HuH-7 (cell line): Measurements from ENCODE around the gene CDKN2B-AS1.

ENCODE experiments used
- DNase-seq: peaks from one replicate; pipeline ENCODE4 v3.0.0; 2011; ENCODE audit warnings: low spot score

CDKN2B-AS1 gene

GRCh38 chr9:22118810-22119521 is 124.4 kb downstream of the CDKN2B-AS1 start:
- no peak for DNase-seq

GRCh38 chr9:22119522-22120158 is 125.0 kb downstream of the CDKN2B-AS1 start:
- no peak for DNase-seq

GRCh38 chr9:22120159-22120549 is 125.6 kb downstream of the CDKN2B-AS1 start:
- no peak for DNase-seq

GRCh38 chr9:22120595-22120994 is 126.0 kb downstream of the CDKN2B-AS1 start:
- DNase-seq: no peak

GRCh38 chr9:22124263-22125011 is 129.8 kb downstream of the CDKN2B-AS1 start:
- DNase-seq: peak; percentile 52

- DNase-seq: no peak
These were observed 134.5 kb downstream of the CDKN2B-AS1 start for GRCh38 chr9:22129133-22129532.

GRCh38 chr9:22129633-22130032 is 135.0 kb downstream of the CDKN2B-AS1 start:
- DNase-seq: no peak

- no peak for DNase-seq
These were observed 137.2 kb downstream of the CDKN2B-AS1 start for GRCh38 chr9:22131817-22132216.

GRCh38 chr9:22134390-22134789 is 139.8 kb downstream of the CDKN2B-AS1 start:
- DNase-seq: no peak

- DNase-seq: no peak
These were observed 142.0 kb downstream of the CDKN2B-AS1 start for GRCh38 chr9:22136461-22137096.

- DNase-seq: no peak
These were observed 144.5 kb downstream of the CDKN2B-AS1 start for GRCh38 chr9:22138956-22139660.

- peak; percentile 50 for DNase-seq
These were observed 147.3 kb downstream of the CDKN2B-AS1 start for GRCh38 chr9:22141908-22142307.

GRCh38 chr9:22142671-22143070 is 148.1 kb downstream of the CDKN2B-AS1 start:
- no peak for DNase-seq

GRCh38 chr9:22143799-22144625 is 149.4 kb downstream of the CDKN2B-AS1 start:
- DNase-seq: no peak

- no peak for DNase-seq
These were observed 152.0 kb downstream of the CDKN2B-AS1 start for GRCh38 chr9:22146604-22147003.

GRCh38 chr9:22147813-22148527 is 153.4 kb downstream of the CDKN2B-AS1 start:
- DNase-seq: no peak

- no peak for DNase-seq
These were observed 153.9 kb downstream of the CDKN2B-AS1 start for GRCh38 chr9:22148528-22148875.

- no peak for DNase-seq
These were observed 154.5 kb downstream of the CDKN2B-AS1 start for GRCh38 chr9:22148876-22149637.

- DNase-seq: no peak
These were observed 159.5 kb downstream of the CDKN2B-AS1 start for GRCh38 chr9:22154064-22154463.

- DNase-seq: no peak
These were observed 162.0 kb downstream of the CDKN2B-AS1 start for GRCh38 chr9:22156586-22156985.
